ENCODE data around the gene PRDM16. TPM values are rescaled to one million over a fixed set of nuclear protein-coding genes. Genes with fewer than 3 reads are reported as not detected.

Gene PRDM16
- total RNA-seq, 2 experiments from 2014 or later = 0.18 to 0.21 TPM

GRCh38 chr1:3425486-3426215 is 356.6 kb downstream of the PRDM16 start:
- DNase-seq (no peak), ATAC-seq (no peak)
- no peaks in the 10 kb centered on the region for H3K9me3 Mint-ChIP-seq (ENCODE audit: insufficient read depth)
- peaks cover 3% of the 10 kb centered on the region for H3K4me1 Mint-ChIP-seq (ENCODE audit: low read depth)
- no peaks in the 10 kb centered on the region for H3K27me3 Mint-ChIP-seq (ENCODE audit: low read depth)
- ChIA-PET POLR2A (no interaction called here), CTCF (no interaction called here)
- H3K4me3 Mint-ChIP-seq = no peak overlapping the region
- H3K27ac Mint-ChIP-seq = no peak overlapping the region
- H3K36me3 Mint-ChIP-seq (ENCODE audit: low read depth) = no peaks in the 10 kb centered on the region

DNA sequence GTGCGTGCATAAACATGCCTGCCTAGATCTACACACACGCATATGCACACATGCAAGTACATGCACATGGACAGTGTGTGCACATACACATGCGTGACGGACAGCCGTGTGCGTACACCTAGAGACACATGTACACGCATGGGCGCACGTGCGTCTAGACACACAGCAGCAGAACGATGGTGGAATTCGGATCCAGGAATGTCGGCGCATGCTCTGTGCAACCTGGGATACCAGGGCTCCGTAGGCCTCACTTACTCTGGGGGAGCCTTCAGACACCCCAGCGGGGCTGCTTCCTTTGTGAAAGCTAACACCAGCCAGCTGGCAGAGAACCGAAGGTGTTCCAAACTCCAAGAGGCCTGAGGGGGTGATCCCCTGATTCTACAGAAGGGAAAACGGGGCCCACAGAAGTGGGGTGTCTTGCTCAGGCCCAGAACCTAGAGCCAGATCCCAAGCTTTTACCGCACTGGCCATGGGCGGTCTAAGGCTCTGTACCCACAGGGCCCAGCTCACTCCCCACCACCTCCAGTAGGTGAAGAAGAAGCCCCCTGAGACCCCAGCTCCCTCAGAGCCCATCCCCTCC is 358.0 kb downstream of the PRDM16 start:
- CTCF ChIA-PET = no interaction called here

GRCh38 chr1:3427711-3428704 is 359.0 kb downstream of the PRDM16 start:
- Mint-ChIP-seq H3K27me3 (ENCODE audit: low read depth) (no peaks in the 10 kb centered on the region), H3K36me3 (ENCODE audit: low read depth) (no peaks in the 10 kb centered on the region), H3K27ac (no peak overlapping the region), H3K4me1 (ENCODE audit: low read depth) (no peaks in the 10 kb centered on the region), H3K4me3 (no peak overlapping the region), H3K9me3 (ENCODE audit: insufficient read depth) (no peaks in the 10 kb centered on the region)
- no peak for ATAC-seq
- POLR2A ChIA-PET = interaction anchor here (0.6 kb wide), 1 partner anchor 409 kb away, joined by 3 read pairs; no protein-coding TSS in a partner anchor
- CTCF ChIA-PET = no interaction called here
- DNase-seq = no peak

More for the DNA sequence above, 358.0 kb downstream of the PRDM16 start:
- H3K4me1 Mint-ChIP-seq (ENCODE audit: low read depth) = no peaks in the 10 kb centered on the region
- H3K9me3 Mint-ChIP-seq (ENCODE audit: insufficient read depth) = no peaks in the 10 kb centered on the region
- POLR2A ChIA-PET = no interaction called here
- no peak overlapping the region for H3K27ac Mint-ChIP-seq
- no peak overlapping the region for H3K4me3 Mint-ChIP-seq
- H3K36me3 Mint-ChIP-seq (ENCODE audit: low read depth) = no peaks in the 10 kb centered on the region
- DNase-seq = no peak
- ATAC-seq = no peak
- H3K27me3 Mint-ChIP-seq (ENCODE audit: low read depth) = no peaks in the 10 kb centered on the region

DNA sequence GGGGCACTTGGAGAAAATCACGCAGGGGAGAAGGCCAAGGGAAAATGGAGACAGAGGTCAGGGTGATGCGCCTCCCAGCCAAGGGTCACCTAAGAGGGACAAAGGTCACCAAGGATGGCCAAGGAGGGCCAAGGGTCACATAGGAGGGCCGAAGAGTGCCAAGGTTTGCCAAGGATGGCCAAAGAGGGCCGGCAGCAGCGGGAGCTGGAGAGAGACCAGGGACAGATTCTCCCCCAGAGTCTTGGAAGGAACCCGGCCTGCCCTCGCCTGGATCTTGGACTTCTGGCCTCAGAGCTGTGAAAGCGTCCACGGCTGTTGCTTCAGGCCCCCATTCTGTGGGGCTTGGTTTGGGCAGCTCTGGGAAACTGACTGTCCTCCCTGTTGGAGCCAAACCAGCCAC is 359.9 kb downstream of the PRDM16 start:
- Mint-ChIP-seq H3K36me3 (ENCODE audit: low read depth) (no peaks in the 10 kb centered on the region), H3K27ac (no peak overlapping the region), H3K4me3 (no peak overlapping the region), H3K27me3 (ENCODE audit: low read depth) (no peaks in the 10 kb centered on the region), H3K4me1 (ENCODE audit: low read depth) (no peaks in the 10 kb centered on the region), H3K9me3 (ENCODE audit: insufficient read depth) (no peaks in the 10 kb centered on the region)
- DNase-seq = no peak
- ATAC-seq = no peak
- ChIA-PET POLR2A (interaction anchor here (0.6 kb wide), 1 partner anchor 410 kb away, joined by 3 read pairs; no protein-coding TSS in a partner anchor), CTCF (no interaction called here)

- DNase-seq (no peak), ATAC-seq (no peak)
- Mint-ChIP-seq H3K36me3 (ENCODE audit: low read depth) (no peaks in the 10 kb centered on the region), H3K27me3 (ENCODE audit: low read depth) (no peaks in the 10 kb centered on the region), H3K9me3 (ENCODE audit: insufficient read depth) (no peaks in the 10 kb centered on the region), H3K4me3 (no peak overlapping the region), H3K27ac (no peak overlapping the region), H3K4me1 (ENCODE audit: low read depth) (no peaks in the 10 kb centered on the region)
- CTCF ChIA-PET = no interaction called here
- POLR2A ChIA-PET = no interaction called here
Observed at GRCh38 chr1:3429320-3429719, 360.3 kb downstream of the PRDM16 start.

GRCh38 chr1:3429766-3430165 is 360.8 kb downstream of the PRDM16 start:
- ChIA-PET POLR2A (no interaction called here), CTCF (no interaction called here)
- H3K36me3 Mint-ChIP-seq (ENCODE audit: low read depth) = no peaks in the 10 kb centered on the region
- no peak overlapping the region for H3K27ac Mint-ChIP-seq
- ATAC-seq = no peak
- no peaks in the 10 kb centered on the region for H3K4me1 Mint-ChIP-seq (ENCODE audit: low read depth)
- DNase-seq = no peak
- no peaks in the 10 kb centered on the region for H3K27me3 Mint-ChIP-seq (ENCODE audit: low read depth)
- H3K4me3 Mint-ChIP-seq = no peak overlapping the region
- H3K9me3 Mint-ChIP-seq (ENCODE audit: insufficient read depth) = no peaks in the 10 kb centered on the region

DNA sequence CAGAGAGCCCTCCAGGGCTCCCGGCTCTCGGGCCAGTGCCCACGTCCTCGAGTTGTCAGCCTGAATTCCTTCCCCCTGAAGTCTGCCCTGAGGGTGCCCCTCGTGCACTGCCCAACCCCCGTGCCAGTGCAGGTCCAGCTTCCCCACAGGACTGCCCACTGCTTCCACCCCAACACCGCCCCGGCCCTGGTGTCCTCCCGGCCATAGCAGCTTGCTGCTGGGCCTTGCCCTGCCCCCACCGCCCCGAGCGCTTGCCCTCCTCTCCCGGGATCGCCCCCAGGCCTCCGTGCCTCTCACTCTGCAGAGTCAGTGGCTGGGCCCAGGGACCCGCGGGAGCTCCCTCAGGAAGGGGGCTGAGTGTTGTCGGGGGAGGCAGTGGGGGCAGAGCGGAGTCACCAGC is 361.4 kb downstream of the PRDM16 start:
- ChIA-PET POLR2A (no interaction called here), CTCF (no interaction called here)
- Mint-ChIP-seq H3K36me3 (ENCODE audit: low read depth) (no peaks in the 10 kb centered on the region), H3K4me1 (ENCODE audit: low read depth) (no peaks in the 10 kb centered on the region), H3K27ac (no peak overlapping the region), H3K4me3 (no peak overlapping the region), H3K27me3 (ENCODE audit: low read depth) (no peaks in the 10 kb centered on the region), H3K9me3 (ENCODE audit: insufficient read depth) (no peaks in the 10 kb centered on the region)
- DNase-seq = no peak
- ATAC-seq = no peak

- Mint-ChIP-seq H3K27me3 (ENCODE audit: low read depth) (no peaks in the 10 kb centered on the region), H3K36me3 (ENCODE audit: low read depth) (no peaks in the 10 kb centered on the region), H3K9me3 (ENCODE audit: insufficient read depth) (no peaks in the 10 kb centered on the region), H3K27ac (no peak overlapping the region), H3K4me1 (ENCODE audit: low read depth) (no peaks in the 10 kb centered on the region), H3K4me3 (no peak overlapping the region)
- DNase-seq (no peak), ATAC-seq (no peak)
- ChIA-PET POLR2A (no interaction called here), CTCF (no interaction called here)
Observed at GRCh38 chr1:3430820-3431219, 361.8 kb downstream of the PRDM16 start.

DNA sequence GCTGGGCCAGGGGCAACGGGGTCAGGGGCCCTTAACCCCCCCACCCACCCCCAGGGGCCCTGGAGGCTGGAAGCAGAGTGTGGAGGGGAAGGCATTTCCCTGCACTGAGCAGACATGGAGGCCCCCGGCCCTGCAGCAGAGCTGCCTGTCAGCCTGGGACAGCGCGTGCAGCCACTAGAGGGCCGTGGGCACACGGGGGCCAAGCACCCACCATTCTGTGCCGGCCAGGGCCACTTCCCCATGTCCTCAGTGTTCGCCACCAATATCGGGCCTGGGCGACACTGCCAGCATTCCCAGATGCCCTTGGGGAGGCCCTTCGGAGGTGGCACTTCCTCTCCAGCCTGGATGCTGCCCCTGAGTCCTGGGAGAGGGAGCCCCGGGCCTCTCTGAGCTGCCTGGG is 362.3 kb downstream of the PRDM16 start:
- Mint-ChIP-seq H3K4me1 (ENCODE audit: low read depth) (no peaks in the 10 kb centered on the region), H3K27ac (no peak overlapping the region), H3K9me3 (ENCODE audit: insufficient read depth) (no peaks in the 10 kb centered on the region), H3K27me3 (ENCODE audit: low read depth) (no peaks in the 10 kb centered on the region), H3K4me3 (no peak overlapping the region), H3K36me3 (ENCODE audit: low read depth) (no peaks in the 10 kb centered on the region)
- DNase-seq = no peak
- ChIA-PET POLR2A (no interaction called here), CTCF (no interaction called here)
- ATAC-seq = peak; percentile 55

DNA sequence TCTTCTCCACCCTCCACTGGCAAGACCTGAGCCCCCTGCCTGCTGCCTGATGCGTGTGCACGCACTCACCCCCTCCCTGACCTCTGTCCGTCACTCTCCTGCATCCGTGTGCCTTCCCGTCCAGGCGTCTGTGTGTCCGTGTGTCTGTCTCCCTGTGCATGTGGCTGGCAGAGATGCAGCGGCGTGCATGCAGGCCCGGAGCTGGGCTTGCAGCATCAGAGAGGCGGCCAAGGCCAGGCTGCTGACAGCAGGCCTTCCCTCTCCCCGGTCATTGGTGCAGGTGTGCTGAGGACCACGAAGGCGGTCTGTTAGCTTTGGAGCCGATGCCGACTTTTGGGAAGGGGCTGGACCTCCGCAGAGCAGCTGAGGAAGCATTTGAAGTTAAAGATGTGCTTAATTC is 362.7 kb downstream of the PRDM16 start:
- DNase-seq (no peak), ATAC-seq (no peak)
- Mint-ChIP-seq H3K4me3 (no peak overlapping the region), H3K36me3 (ENCODE audit: low read depth) (no peaks in the 10 kb centered on the region), H3K4me1 (ENCODE audit: low read depth) (no peaks in the 10 kb centered on the region), H3K27me3 (ENCODE audit: low read depth) (no peaks in the 10 kb centered on the region), H3K27ac (no peak overlapping the region), H3K9me3 (ENCODE audit: insufficient read depth) (no peaks in the 10 kb centered on the region)
- POLR2A ChIA-PET = no interaction called here
- CTCF ChIA-PET = no interaction called here

DNA sequence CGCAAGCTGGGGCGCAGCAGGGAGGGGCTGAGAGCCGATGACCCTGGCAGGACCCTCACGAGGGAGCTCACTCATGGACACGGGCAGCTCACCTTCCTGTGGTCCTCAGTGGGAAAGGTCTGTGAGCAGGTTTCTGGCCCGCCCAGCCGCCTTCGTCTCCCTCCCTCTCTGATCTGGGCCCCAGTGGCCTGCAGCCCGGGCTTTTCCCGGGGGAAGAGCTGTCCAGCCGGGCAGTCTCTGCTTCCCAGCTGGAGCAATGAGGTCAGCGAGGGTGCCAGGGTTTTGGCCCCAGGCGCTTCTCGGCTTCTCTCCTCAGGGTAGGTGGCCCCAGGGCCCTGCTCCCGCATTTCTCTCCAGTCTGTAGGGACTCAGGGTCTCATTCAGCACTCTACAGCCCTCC is 363.3 kb downstream of the PRDM16 start:
- H3K4me1 Mint-ChIP-seq (ENCODE audit: low read depth) = no peaks in the 10 kb centered on the region
- H3K4me3 Mint-ChIP-seq = no peak overlapping the region
- ChIA-PET POLR2A (no interaction called here), CTCF (no interaction called here)
- ATAC-seq (no peak), DNase-seq (no peak)
- no peak overlapping the region for H3K27ac Mint-ChIP-seq
- H3K27me3 Mint-ChIP-seq (ENCODE audit: low read depth) = no peaks in the 10 kb centered on the region
- no peaks in the 10 kb centered on the region for H3K9me3 Mint-ChIP-seq (ENCODE audit: insufficient read depth)
- H3K36me3 Mint-ChIP-seq (ENCODE audit: low read depth) = no peaks in the 10 kb centered on the region

- H3K27me3 Mint-ChIP-seq (ENCODE audit: low read depth) = no peaks in the 10 kb centered on the region
- H3K4me3 Mint-ChIP-seq = no peak overlapping the region
- POLR2A ChIA-PET = no interaction called here
- CTCF ChIA-PET = no interaction called here
- ATAC-seq = no peak
- no peaks in the 10 kb centered on the region for H3K36me3 Mint-ChIP-seq (ENCODE audit: low read depth)
- H3K27ac Mint-ChIP-seq = no peak overlapping the region
- H3K4me1 Mint-ChIP-seq (ENCODE audit: low read depth) = no peaks in the 10 kb centered on the region
- H3K9me3 Mint-ChIP-seq (ENCODE audit: insufficient read depth) = no peaks in the 10 kb centered on the region
- no peak for DNase-seq
Observed at GRCh38 chr1:3433076-3433475, 364.1 kb downstream of the PRDM16 start.

Data from activated CD8-positive, alpha-beta T cell treated with anti-CD3 and anti-CD28 coated beads, Interleukin-2, amount 10 ng/mL, durations not matched to agents 7 days and 5 days (primary cell).